Stimulated activated CD8-positive, alpha-beta memory T cell treated with anti-CD3 and anti-CD28 coated beads, Interleukin-12 subunit alpha, Interleukin-12 subunit beta, amount 100 ng/mL, for 24 hours (primary cell): ENCODE data around the gene ZBTB47.

Source experiments
- DNase-seq: peaks from one replicate; pipeline ENCODE4 v3.0.0-alpha.2; 2020; ENCODE audit errors: extremely low read depth

The ZBTB47 gene

GRCh38 chr3:42653560-42654330 lies at the start of gene ZBTB47:
Gene ZBTB47, plus strand, starts transcription at chr3:42653697. Its CDS starts 4,659 bp downstream, at chr3:42658356.
- DNase-seq: no peak

GRCh38 chr3:42605546-42606173 lies 47.8 kb upstream of the ZBTB47 start:
- DNase-seq: no peak

- no peak for DNase-seq
These were observed 44.9 kb upstream of the ZBTB47 start for GRCh38 chr3:42608581-42608980.

GRCh38 chr3:42610976-42611375 lies 42.5 kb upstream of the ZBTB47 start:
- DNase-seq: no peak

GRCh38 chr3:42612217-42612616 lies 41.3 kb upstream of the ZBTB47 start:
- DNase-seq: no peak

GRCh38 chr3:42612928-42613327 lies 40.6 kb upstream of the ZBTB47 start:
- DNase-seq: no peak

GRCh38 chr3:42613462-42613861 lies 40.0 kb upstream of the ZBTB47 start:
- DNase-seq: no peak

GRCh38 chr3:42631620-42632019 lies 21.9 kb upstream of the ZBTB47 start:
- no peak for DNase-seq

- DNase-seq: no peak
These were observed 21.4 kb upstream of the ZBTB47 start for GRCh38 chr3:42632146-42632545.

- DNase-seq: no peak
These were observed 20.0 kb upstream of the ZBTB47 start for GRCh38 chr3:42633544-42633943.

GRCh38 chr3:42635111-42635510 lies 18.4 kb upstream of the ZBTB47 start:
- no peak for DNase-seq

- no peak for DNase-seq
These were observed 16.5 kb upstream of the ZBTB47 start for GRCh38 chr3:42637001-42637400.

- DNase-seq: no peak
These were observed 15.1 kb upstream of the ZBTB47 start for GRCh38 chr3:42638339-42638842.

GRCh38 chr3:42639192-42639591 lies 14.3 kb upstream of the ZBTB47 start:
- DNase-seq: no peak

- no peak for DNase-seq
These were observed 13.4 kb upstream of the ZBTB47 start for GRCh38 chr3:42640129-42640528.

GRCh38 chr3:42640771-42641370 lies 12.6 kb upstream of the ZBTB47 start:
- no peak for DNase-seq

- DNase-seq: no peak
These were observed 5.6 kb upstream of the ZBTB47 start for GRCh38 chr3:42647821-42648459.

- no peak for DNase-seq
These were observed 4.5 kb upstream of the ZBTB47 start for GRCh38 chr3:42649006-42649405.

GRCh38 chr3:42649783-42650182 lies 3.7 kb upstream of the ZBTB47 start:
- no peak for DNase-seq

GRCh38 chr3:42651248-42652091 lies 2.0 kb upstream of the ZBTB47 start:
- no peak for DNase-seq

- DNase-seq: no peak
These were observed 1.3 kb upstream of the ZBTB47 start for GRCh38 chr3:42652251-42652610.
